ENCODE results near the gene CDH4.

The CDH4 gene

GRCh38 chr20:61537239-61538182 is 285.4 kb downstream of the CDH4 start:
- no peak for DNase-seq (ENCODE audit: extremely low spot score)
- CTCF ChIA-PET: no interaction called here
- POLR2A ChIA-PET: no interaction called here
- TF ChIP-seq, protein P1, sequence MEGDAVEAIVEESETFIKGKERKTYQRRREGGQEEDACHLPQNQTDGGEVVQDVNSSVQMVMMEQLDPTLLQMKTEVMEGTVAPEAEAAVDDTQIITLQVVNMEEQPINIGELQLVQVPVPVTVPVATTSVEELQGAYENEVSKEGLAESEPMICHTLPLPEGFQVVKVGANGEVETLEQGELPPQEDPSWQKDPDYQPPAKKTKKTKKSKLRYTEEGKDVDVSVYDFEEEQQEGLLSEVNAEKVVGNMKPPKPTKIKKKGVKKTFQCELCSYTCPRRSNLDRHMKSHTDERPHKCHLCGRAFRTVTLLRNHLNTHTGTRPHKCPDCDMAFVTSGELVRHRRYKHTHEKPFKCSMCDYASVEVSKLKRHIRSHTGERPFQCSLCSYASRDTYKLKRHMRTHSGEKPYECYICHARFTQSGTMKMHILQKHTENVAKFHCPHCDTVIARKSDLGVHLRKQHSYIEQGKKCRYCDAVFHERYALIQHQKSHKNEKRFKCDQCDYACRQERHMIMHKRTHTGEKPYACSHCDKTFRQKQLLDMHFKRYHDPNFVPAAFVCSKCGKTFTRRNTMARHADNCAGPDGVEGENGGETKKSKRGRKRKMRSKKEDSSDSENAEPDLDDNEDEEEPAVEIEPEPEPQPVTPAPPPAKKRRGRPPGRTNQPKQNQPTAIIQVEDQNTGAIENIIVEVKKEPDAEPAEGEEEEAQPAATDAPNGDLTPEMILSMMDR (IDR thresholded peaks at IDR 0.05; ENCODE audit: control extremely low read depth, extremely low read depth, low read depth, missing control alignments): no peak

- ChIA-PET CTCF (no interaction called here), POLR2A (no interaction called here)
- no peak for DNase-seq (ENCODE audit: extremely low spot score)
- TF ChIP-seq, protein P1 (IDR thresholded peaks at IDR 0.05; ENCODE audit: control extremely low read depth, extremely low read depth, low read depth, missing control alignments): no peak
Observed at GRCh38 chr20:61538183-61538942, 286.3 kb downstream of the CDH4 start.

DNA sequence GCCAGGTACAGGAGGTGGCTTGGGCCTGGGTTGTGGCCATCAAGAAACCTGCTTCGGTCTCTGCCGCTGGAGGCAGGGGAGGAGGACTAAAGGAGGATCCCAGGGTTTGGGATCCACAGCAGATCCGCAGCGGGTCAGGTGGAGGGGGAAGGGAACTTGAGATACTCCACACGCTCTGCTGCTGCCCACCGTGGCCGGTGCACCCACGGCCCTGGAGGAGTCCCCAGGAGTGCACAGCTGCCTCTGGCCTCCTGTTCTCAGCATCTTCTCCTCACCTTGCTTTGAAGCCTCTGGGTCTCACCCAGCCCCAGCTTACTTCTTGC is 286.8 kb downstream of the CDH4 start:
- TF ChIP-seq, protein P1 (IDR thresholded peaks at IDR 0.05; ENCODE audit: control extremely low read depth, extremely low read depth, low read depth, missing control alignments): no peak
- no peak for DNase-seq (ENCODE audit: extremely low spot score)
- POLR2A ChIA-PET: no interaction called here
- CTCF ChIA-PET: no interaction called here

DNA sequence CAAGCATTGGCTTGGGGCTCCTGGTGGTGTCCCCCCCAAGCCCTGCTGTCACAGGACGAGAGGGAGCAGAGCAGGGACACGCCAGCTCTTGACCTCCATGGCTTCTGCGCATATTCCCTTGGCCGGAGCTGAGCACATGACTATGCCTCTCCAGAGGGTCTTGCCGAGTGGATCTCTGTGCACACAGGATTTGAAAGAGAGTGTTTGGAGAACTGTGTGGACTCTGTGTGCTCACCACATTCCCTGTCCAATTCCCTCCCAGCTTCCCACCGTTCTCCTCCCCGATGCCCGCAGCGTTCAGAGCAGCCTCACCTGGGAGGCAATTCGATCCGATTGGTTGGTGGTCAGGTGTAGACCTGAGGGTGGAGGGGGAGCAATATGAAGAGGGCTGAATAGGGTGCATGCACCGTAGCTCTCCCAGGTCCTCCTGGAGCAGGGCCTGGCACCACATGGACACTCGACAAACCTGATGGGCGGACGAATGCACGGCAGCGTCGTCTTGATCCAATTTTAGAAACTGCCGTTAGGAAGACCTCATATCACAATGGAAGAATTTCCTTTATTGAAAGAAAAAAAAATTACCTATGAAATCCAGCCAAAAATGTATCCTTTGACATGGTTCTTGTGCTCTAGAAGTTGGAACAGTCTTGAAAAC is 287.8 kb downstream of the CDH4 start:
- ChIA-PET CTCF (no interaction called here), POLR2A (no interaction called here)
- no peak for DNase-seq (ENCODE audit: extremely low spot score)
- TF ChIP-seq, protein P1 (IDR thresholded peaks at IDR 0.05; ENCODE audit: control extremely low read depth, extremely low read depth, low read depth, missing control alignments): no peak

DNA sequence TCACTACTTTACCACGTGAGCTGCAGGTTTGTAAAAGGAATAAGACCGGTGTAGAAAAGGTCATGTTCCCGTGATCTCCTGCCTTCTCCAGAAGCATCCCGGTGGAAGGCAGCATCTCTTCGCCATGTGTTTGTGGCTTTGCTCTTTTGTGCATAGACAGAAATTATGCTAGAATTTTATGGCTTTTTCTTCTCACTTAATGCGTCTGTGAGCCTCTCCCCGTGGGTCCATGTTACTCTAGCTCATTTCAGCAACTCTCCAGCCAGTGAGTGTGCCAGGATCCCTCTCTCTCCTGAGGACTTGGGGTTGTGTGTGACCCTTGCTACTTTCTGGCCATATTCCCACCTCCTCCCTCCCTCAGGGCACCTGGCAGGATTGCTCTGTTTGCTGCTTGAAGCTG is 289.5 kb downstream of the CDH4 start:
- POLR2A ChIA-PET: no interaction called here
- TF ChIP-seq, protein P1 (IDR thresholded peaks at IDR 0.05; ENCODE audit: control extremely low read depth, extremely low read depth, low read depth, missing control alignments): no peak
- no peak for DNase-seq (ENCODE audit: extremely low spot score)
- CTCF ChIA-PET: no interaction called here

DNA sequence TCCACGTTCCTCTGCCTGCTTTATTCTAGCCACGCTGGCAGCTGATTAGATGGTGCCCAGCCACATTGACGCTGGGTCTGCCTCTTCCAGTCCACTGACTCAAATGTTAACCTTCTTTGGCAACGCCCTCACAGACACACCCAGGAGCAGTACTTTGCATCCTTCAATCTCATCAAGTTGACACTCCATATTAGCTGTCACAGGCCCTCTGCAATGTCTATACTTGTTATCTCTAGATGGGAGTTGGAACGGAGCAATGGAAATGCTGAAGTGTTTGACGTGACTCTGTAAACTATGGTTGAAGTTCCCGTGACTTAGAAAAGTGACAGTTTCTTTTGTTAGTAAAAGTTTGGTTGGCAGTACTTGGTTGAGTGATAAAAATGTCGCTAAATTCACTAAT is 291.0 kb downstream of the CDH4 start:
- ChIA-PET CTCF (no interaction called here), POLR2A (no interaction called here)
- no peak for DNase-seq (ENCODE audit: extremely low spot score)
- TF ChIP-seq, protein P1 (IDR thresholded peaks at IDR 0.05; ENCODE audit: control extremely low read depth, extremely low read depth, low read depth, missing control alignments): no peak
